MM.1S (cell line): ENCODE data around the gene FIG4.

Experiments used
- DNase-seq: peaks from one replicate; pipeline ENCODE4 v3.0.0-alpha.2; 2015
- H2AFZ ChIP-seq: fragments of 300-600 bp; sonication (generic); 2 replicates; pipeline ENCODE4 v1.6.0; 2016; ENCODE audit warnings: antibody characterized with exemption, low read length
- H3F3A ChIP-seq: fragments of 300-600 bp; sonication (generic); 2 replicates; pipeline ENCODE4 v1.6.1; 2016; ENCODE audit warnings: mild to moderate bottlenecking, antibody characterized with exemption, low read length, moderate library complexity, mixed read lengths; ENCODE audit not compliant: insufficient read depth
- H3K27ac ChIP-seq: fragments of 300-600 bp; sonication (generic); 2 replicates; pipeline ENCODE4 v1.5.1; 2016; ENCODE audit warnings: mild to moderate bottlenecking, low read length
- H3K27me3 ChIP-seq: fragments of 300-600 bp; sonication (generic); replicated peaks from 2 replicates; pipeline ENCODE4 v1.6.0; 2016; ENCODE audit warnings: low read length; ENCODE audit not compliant: insufficient read depth
- H3K36me3 ChIP-seq: fragments of 300-600 bp; sonication (generic); replicated peaks from 2 replicates; pipeline ENCODE4 v1.6.1; 2016; ENCODE audit warnings: mild to moderate bottlenecking, low read length, mixed read lengths; ENCODE audit not compliant: insufficient read depth
- H3K4me1 ChIP-seq: fragments of 300-600 bp; sonication (generic); 2 replicates; pipeline ENCODE4 v1.6.1; 2016; ENCODE audit warnings: low read length, mixed read lengths
- H3K4me2 ChIP-seq: fragments of 300-600 bp; sonication (generic); 2 replicates; pipeline ENCODE4 v1.6.0; 2016; ENCODE audit warnings: low read depth, low read length
- H3K4me3 ChIP-seq: fragments of 300-600 bp; sonication (generic); 2 replicates; pipeline ENCODE4 v1.5.1; 2016; ENCODE audit warnings: low read length, mixed read lengths
- H3K79me2 ChIP-seq: fragments of 300-600 bp; sonication (generic); 2 replicates; pipeline ENCODE4 v1.6.1; 2016; ENCODE audit warnings: mixed run types, low read length, mixed read lengths
- H3K9ac ChIP-seq: fragments of 300-600 bp; sonication (generic); 2 replicates; pipeline ENCODE4 v1.6.1; 2016; ENCODE audit warnings: low read length, mixed read lengths
- H3K9me2 ChIP-seq: fragments of 300-600 bp; sonication (generic); replicated peaks from 2 replicates; pipeline ENCODE4 v1.6.1; 2016; ENCODE audit warnings: mild to moderate bottlenecking, low read length, mixed read lengths; ENCODE audit not compliant: insufficient read depth
- H3K9me3 ChIP-seq: fragments of 300-600 bp; sonication (generic); replicated peaks from 2 replicates; pipeline ENCODE4 v1.6.1; 2016; ENCODE audit warnings: mild to moderate bottlenecking, low read length, mixed read lengths; ENCODE audit not compliant: insufficient read depth
- H4K20me1 ChIP-seq: fragments of 300-600 bp; sonication (generic); 2 replicates; pipeline ENCODE4 v1.6.1; 2016; ENCODE audit warnings: mild to moderate bottlenecking, low read length, moderate library complexity, mixed read lengths; ENCODE audit not compliant: insufficient read depth
- CTCF ChIP-seq: fragments of 300-600 bp; sonication (generic); IDR thresholded peaks from 2 replicates; pipeline ENCODE4 v1.5.1; 2016; ENCODE audit warnings: antibody characterized with exemption, low read length, mixed read lengths
- EZH2 ChIP-seq: fragments of 300-600 bp; sonication (generic); optimal IDR thresholded peaks from 2 replicates; pipeline ENCODE3; 2017; ENCODE audit warnings: low read depth, mild to moderate bottlenecking, antibody characterized with exemption, low read length, mixed read lengths
- EZH2phosphoT487 ChIP-seq: fragments of 300-600 bp; sonication (generic); IDR thresholded peaks from 2 replicates; pipeline ENCODE4 v1.6.1; 2018; ENCODE audit warnings: antibody characterized with exemption, low read length

The FIG4 gene

DNA sequence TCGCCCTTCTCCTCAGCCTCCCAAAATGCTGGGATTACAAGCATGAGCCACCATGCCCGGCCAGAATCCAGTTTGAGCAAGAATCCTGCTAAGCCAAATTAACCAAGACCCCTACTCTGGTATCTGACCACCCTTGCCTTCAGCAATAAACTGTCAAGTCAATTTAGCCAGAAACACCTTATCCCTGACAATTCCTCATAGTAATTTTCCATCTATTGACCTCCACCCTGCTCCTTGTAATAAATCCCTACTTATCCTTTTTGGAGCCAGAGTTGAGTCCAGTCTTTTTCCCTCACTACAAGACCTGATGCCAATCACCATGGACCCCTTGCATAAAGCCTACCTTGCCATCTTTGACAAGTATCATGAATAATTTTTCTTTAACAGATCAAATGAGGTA lies 173.0 kb downstream of the FIG4 start:
- no peaks in the 10 kb centered on the region for H3K9me2 ChIP-seq
- no peak overlapping the region for H3K4me2 ChIP-seq
- no peaks in the 10 kb centered on the region for H3K79me2 ChIP-seq
- no peaks in the 10 kb centered on the region for H4K20me1 ChIP-seq
- TF ChIP-seq CTCF (no peak), EZH2 (no peak), EZH2phosphoT487 (no peak)
- H3K9ac ChIP-seq, result no peak overlapping the region
- H3K9me3 ChIP-seq, result no peaks in the 10 kb centered on the region
- H3K4me3 ChIP-seq, result no peak overlapping the region
- no peaks in the 10 kb centered on the region for H3F3A ChIP-seq
- H3K36me3 ChIP-seq, result no peaks in the 10 kb centered on the region
- no peak overlapping the region for H3K27ac ChIP-seq
- DNase-seq, result no peak
- H3K4me1 ChIP-seq, result no peaks in the 10 kb centered on the region
- H2AFZ ChIP-seq, result no peak overlapping the region
- no peaks in the 10 kb centered on the region for H3K27me3 ChIP-seq

GRCh38 chr6:109865968-109866367 lies 174.9 kb downstream of the FIG4 start:
- Histone ChIP-seq H3K4me3 (no peak overlapping the region), H3K9ac (no peak overlapping the region), H3K27me3 (no peaks in the 10 kb centered on the region), H3K36me3 (no peaks in the 10 kb centered on the region), H3K4me1 (no peaks in the 10 kb centered on the region), H3K27ac (no peak overlapping the region), H4K20me1 (no peaks in the 10 kb centered on the region), H3K9me2 (no peaks in the 10 kb centered on the region), H2AFZ (no peak overlapping the region), H3F3A (no peaks in the 10 kb centered on the region), H3K9me3 (no peaks in the 10 kb centered on the region), H3K4me2 (no peak overlapping the region), H3K79me2 (no peaks in the 10 kb centered on the region)
- TF ChIP-seq EZH2, result no peak
- TF ChIP-seq EZH2phosphoT487, result no peak
- TF ChIP-seq CTCF, result no peak
- DNase-seq, result no peak

DNA sequence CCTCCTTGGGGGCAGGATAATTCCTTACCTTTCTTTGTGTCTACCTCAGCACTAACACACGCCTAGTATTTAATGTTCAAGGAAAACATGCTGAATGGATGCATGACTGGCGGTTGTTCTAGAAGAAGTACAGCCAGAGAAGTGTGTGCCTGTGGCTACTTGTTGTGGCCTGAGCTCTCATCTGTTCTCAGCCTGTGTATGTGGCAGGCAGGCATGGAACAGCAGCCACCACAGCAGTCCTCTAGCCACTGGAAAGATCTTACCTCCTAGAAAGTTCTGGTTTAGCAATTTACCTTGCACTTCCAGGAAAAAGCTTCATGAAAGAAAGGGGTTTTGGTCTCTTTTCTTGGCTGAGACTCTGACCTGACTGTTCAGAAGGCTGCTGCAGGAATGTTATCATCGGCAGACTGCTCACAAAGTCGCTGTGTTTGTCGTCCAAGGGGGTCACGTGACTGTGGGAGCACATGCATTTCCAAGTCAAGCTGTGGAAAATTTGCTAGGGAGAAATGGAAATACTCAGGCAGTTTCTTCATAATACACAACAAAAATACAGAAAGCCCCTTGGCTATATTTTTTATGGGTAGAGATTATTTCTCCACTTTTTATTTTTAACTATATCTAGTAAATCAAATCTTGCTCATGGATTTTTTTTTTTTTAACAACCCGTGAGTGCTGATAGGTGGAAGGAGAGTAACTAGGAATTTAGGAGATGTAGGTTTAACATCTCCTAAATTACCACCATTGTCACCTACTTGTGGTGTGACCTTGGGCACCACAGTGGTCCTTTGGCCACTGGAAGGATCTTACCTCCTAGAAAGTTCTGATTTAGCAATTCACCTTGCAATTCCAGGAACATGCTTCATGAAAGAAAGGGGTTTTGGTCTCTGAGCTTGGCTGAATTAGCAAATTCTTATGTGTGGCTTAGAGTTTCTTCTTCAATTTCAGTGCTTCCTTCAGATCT lies 176.2 kb downstream of the FIG4 start:
- H3K4me2 ChIP-seq, result no peak overlapping the region
- no peak for TF ChIP-seq EZH2
- no peak for TF ChIP-seq EZH2phosphoT487
- no peak for TF ChIP-seq CTCF
- no peaks in the 10 kb centered on the region for H3K4me1 ChIP-seq
- no peak overlapping the region for H3K4me3 ChIP-seq
- no peak overlapping the region for H2AFZ ChIP-seq
- no peaks in the 10 kb centered on the region for H3K79me2 ChIP-seq
- H3F3A ChIP-seq, result no peaks in the 10 kb centered on the region
- H3K9ac ChIP-seq, result no peak overlapping the region
- H3K36me3 ChIP-seq, result no peaks in the 10 kb centered on the region
- DNase-seq, result no peak
- H3K9me3 ChIP-seq, result no peaks in the 10 kb centered on the region
- no peaks in the 10 kb centered on the region for H3K9me2 ChIP-seq
- no peaks in the 10 kb centered on the region for H3K27me3 ChIP-seq
- H4K20me1 ChIP-seq, result no peaks in the 10 kb centered on the region
- H3K27ac ChIP-seq, result no peak overlapping the region
